ENCODE results near the gene U2SURP.

DNA sequence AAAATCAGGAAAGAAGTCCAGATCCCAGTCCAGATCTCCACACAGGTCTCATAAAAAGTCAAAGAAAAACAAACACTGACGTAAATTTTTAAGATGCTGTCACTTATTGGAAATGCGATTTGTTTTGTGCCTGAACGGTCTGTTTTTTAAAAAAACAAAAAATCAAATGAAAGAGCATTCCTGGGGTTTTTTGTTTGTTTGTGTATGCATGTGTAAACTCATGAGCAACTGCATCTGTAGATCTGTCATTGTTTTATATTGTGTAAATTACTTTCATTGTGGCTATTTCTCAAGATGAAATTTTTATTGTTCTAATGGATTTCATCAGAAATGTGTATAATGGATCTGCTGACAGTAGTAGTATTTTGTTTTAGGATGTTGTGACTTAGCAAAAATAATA is 55.0 kb downstream of the U2SURP start:
- TF ChIP-seq FOXA1 (IDR thresholded peaks at IDR 0.05) (no peak), SP1 (IDR thresholded peaks at IDR 0.05) (no peak), SUZ12 (IDR thresholded peaks at IDR 0.05) (no peak), HDGF (IDR thresholded peaks at IDR 0.05; ENCODE audit: borderline replicate concordance) (no peak), TARDBP (IDR thresholded peaks at IDR 0.05) (no peak), CTBP1 (IDR thresholded peaks at IDR 0.05; ENCODE audit: borderline replicate concordance) (peak; percentile 55; the same call in 1 of the 2 replicates), FOXK2 (IDR thresholded peaks at IDR 0.05) (no peak)

All from HEK293T (cell line).